ENCODE data around the gene GNAQ. TPM values are rescaled to one million over a fixed set of nuclear protein-coding genes. Genes with fewer than 3 reads are reported as not detected.
"Not testable (repeated sequence)": the region's sequence is repeated elsewhere in the genome, so short reads cannot be mapped to it uniquely, and the experiment has no call there.

GNAQ gene
- total RNA-seq, 1 experiment from 2014 or later: 0.51 TPM

DNA sequence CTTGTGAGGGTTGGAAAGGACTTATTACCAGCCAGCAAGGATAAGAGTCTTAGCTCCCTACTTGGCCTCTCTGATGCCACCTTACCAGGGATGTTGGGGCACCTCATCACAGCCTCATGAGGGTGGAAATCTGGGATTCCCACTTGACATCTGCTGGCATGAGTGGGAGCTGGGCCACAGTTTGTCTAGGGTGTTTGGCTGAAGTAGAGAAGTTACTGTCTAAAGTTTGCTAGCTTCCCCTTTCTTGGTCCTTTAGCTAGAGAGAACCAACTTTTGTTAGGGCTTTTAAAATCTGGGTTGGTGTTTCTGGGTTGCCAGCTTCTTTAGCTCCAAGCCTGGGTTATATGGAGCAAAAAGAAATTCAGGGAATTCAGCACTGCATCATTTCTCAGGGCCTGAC is 326.0 kb downstream of the GNAQ start:
- H3K9me3 ChIP-seq (ENCODE audit: low read length): no peaks in the 10 kb centered on the region
- no peak overlapping the region for H3K4me3 ChIP-seq (ENCODE audit: low read length)
- H3F3A ChIP-seq (ENCODE audit: low read length, unreplicated experiment): peaks cover 8% of the 10 kb centered on the region
- ChIA-PET POLR2A (ENCODE audit: unreplicated experiment) (no interaction called here), CTCF (no interaction called here)
- TF ChIP-seq CTCF (conservative IDR thresholded peaks at IDR 0.05; ENCODE audit: low read depth, low read length): no peak
- TF ChIP-seq EZH2 (IDR thresholded peaks at IDR 0.05; ENCODE audit: low read length, unreplicated experiment): no peak
- no peak for TF ChIP-seq EZH2phosphoT487 (IDR thresholded peaks at IDR 0.05; ENCODE audit: borderline replicate concordance, low read length)
- no peak overlapping the region for H2AFZ ChIP-seq (ENCODE audit: low read length)
- ATAC-seq (no peak), DNase-seq (no peak)
- no TSS peak for BruUV-seq (replicated peaks)
- no peaks in the 10 kb centered on the region for H4K20me1 ChIP-seq (ENCODE audit: low read length)
- peaks cover 19% of the 10 kb centered on the region for H3K4me1 ChIP-seq (ENCODE audit: insufficient read depth, low read length)
- no peak overlapping the region for H3K9ac ChIP-seq (ENCODE audit: low read length)
- no peak overlapping the region for H3K27ac ChIP-seq (ENCODE audit: low read length)
- H3K79me2 ChIP-seq (ENCODE audit: low read length): no peaks in the 10 kb centered on the region
- no peaks in the 10 kb centered on the region for H3K9me2 ChIP-seq (replicated peaks; ENCODE audit: low read length)
- no peak overlapping the region for H3K4me2 ChIP-seq (ENCODE audit: low read length)
- H3K27me3 ChIP-seq (ENCODE audit: low read length): no peaks in the 10 kb centered on the region
- no peaks in the 10 kb centered on the region for H3K36me3 ChIP-seq (ENCODE audit: low read depth, low read length)
- intact Hi-C loops (cut with micrococcal nuclease): loop anchor here (5.0 kb wide), 1 partner anchor 47 kb away; no protein-coding TSS in a partner anchor

DNA sequence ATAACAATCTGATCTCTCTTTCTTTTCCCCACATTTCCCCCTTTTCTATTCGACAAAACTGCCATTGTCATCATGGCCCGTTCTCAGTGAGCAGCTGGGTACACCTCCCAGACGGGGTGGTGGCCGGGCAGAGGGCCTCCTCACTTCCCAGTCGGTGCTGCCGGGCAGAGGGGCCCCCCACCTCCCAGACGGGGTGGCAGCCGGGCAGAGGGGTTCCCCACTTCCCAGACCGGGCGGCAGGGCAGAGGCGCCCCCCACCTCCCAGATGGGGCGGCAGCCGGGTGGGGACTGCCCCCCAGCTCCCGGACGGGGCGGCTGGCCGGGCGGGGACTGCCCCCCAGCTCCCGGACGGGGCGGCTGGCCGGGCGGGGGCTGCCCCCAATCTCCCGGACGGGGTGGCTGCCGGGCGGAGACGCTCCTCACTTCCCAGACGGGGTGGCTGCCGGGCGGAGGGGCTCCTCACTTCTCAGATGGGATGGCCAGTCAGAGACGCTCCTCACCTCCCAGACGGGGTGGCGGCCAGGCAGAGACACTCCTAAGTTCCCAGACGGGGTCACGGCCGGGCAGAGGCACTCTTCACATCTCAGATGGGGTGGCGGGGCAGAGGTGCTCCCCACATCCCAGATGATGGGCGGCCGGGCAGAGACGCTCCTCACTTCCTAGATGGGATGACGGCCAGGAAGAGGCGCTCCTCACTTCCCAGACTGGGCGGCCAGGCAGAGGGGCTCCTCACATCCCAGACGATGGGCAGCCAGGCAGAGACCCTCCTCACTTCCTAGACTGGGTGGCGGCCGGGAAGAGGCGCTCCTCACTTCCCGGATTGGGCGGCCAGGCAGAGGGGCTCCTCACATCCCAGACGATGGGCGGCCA is 328.9 kb downstream of the GNAQ start:
- intact Hi-C loops (cut with micrococcal nuclease); H3K4me2 ChIP-seq (ENCODE audit: low read length); H3K9me3 ChIP-seq (ENCODE audit: low read length); H4K20me1 ChIP-seq (ENCODE audit: low read length); H3K27me3 ChIP-seq (ENCODE audit: low read length); H3F3A ChIP-seq (ENCODE audit: low read length, unreplicated experiment); H3K4me1 ChIP-seq (ENCODE audit: insufficient read depth, low read length); ATAC-seq; H3K9me2 ChIP-seq (replicated peaks; ENCODE audit: low read length); H2AFZ ChIP-seq (ENCODE audit: low read length); H3K79me2 ChIP-seq (ENCODE audit: low read length); H3K27ac ChIP-seq (ENCODE audit: low read length); POLR2A ChIA-PET (ENCODE audit: unreplicated experiment); H3K9ac ChIP-seq (ENCODE audit: low read length); H3K36me3 ChIP-seq (ENCODE audit: low read depth, low read length); DNase-seq; CTCF ChIA-PET; BruUV-seq (replicated peaks); H3K4me3 ChIP-seq (ENCODE audit: low read length): not testable (repeated sequence)

DNA sequence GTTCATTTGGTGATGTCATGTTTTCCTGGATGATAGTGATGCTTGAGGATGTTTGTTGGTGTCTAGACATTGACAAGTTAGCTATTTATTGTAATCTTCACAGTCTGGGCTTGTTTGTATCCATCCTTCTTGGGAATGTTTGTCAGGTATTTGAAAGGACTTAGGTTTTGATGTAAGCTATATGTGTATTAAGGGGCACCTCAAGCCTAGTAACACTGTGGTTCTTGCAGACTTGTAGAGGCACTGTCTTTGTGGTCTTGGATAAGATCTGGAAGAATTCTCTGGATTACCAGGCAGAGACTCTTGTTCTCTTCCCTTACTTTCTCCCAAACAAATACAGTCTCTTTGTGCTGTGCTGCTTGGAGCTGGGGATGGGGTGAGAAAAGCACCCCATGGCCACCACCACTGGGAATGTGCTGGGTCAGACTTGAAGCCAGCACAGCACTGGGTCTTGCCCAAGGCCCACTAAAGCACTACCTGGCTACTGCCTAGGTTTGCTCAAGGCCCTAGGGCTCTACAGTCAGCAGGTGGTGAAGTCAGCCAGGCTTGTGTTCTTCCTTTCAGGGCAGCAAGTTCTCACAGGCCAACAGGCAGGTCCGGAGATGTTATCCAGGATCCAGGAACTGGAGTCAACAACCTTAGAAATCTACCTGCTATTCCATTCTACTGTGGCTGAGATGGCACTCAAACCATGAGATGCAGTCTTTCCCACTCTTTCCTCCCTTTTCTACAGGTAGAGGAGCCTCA is 334.2 kb downstream of the GNAQ start:
- H4K20me1 ChIP-seq (ENCODE audit: low read length): no peaks in the 10 kb centered on the region
- no peaks in the 10 kb centered on the region for H3F3A ChIP-seq (ENCODE audit: low read length, unreplicated experiment)
- no peak for ATAC-seq
- BruUV-seq (replicated peaks): no TSS peak
- H3K4me3 ChIP-seq (ENCODE audit: low read length): no peak overlapping the region
- H3K4me2 ChIP-seq (ENCODE audit: low read length): no peak overlapping the region
- DNase-seq: no peak
- intact Hi-C loops (cut with micrococcal nuclease): no loop called here
- H3K27me3 ChIP-seq (ENCODE audit: low read length): no peaks in the 10 kb centered on the region
- no peak overlapping the region for H3K9ac ChIP-seq (ENCODE audit: low read length)
- TF ChIP-seq EZH2phosphoT487 (IDR thresholded peaks at IDR 0.05; ENCODE audit: borderline replicate concordance, low read length): no peak
- TF ChIP-seq EZH2 (IDR thresholded peaks at IDR 0.05; ENCODE audit: low read length, unreplicated experiment): no peak
- TF ChIP-seq CTCF (conservative IDR thresholded peaks at IDR 0.05; ENCODE audit: low read depth, low read length): no peak
- H2AFZ ChIP-seq (ENCODE audit: low read length): no peak overlapping the region
- ChIA-PET POLR2A (ENCODE audit: unreplicated experiment) (no interaction called here), CTCF (no interaction called here)
- H3K27ac ChIP-seq (ENCODE audit: low read length): no peak overlapping the region
- no peaks in the 10 kb centered on the region for H3K36me3 ChIP-seq (ENCODE audit: low read depth, low read length)
- no peaks in the 10 kb centered on the region for H3K9me3 ChIP-seq (ENCODE audit: low read length)
- no peaks in the 10 kb centered on the region for H3K9me2 ChIP-seq (replicated peaks; ENCODE audit: low read length)
- no peaks in the 10 kb centered on the region for H3K4me1 ChIP-seq (ENCODE audit: insufficient read depth, low read length)
- H3K79me2 ChIP-seq (ENCODE audit: low read length): no peaks in the 10 kb centered on the region

- H3K36me3 ChIP-seq (ENCODE audit: low read depth, low read length); intact Hi-C loops (cut with micrococcal nuclease); H2AFZ ChIP-seq (ENCODE audit: low read length); H4K20me1 ChIP-seq (ENCODE audit: low read length); DNase-seq; CTCF ChIA-PET; H3K4me2 ChIP-seq (ENCODE audit: low read length); H3K27me3 ChIP-seq (ENCODE audit: low read length); H3K79me2 ChIP-seq (ENCODE audit: low read length); POLR2A ChIA-PET (ENCODE audit: unreplicated experiment); H3K4me1 ChIP-seq (ENCODE audit: insufficient read depth, low read length); ATAC-seq; H3K9me3 ChIP-seq (ENCODE audit: low read length); BruUV-seq (replicated peaks); H3K9me2 ChIP-seq (replicated peaks; ENCODE audit: low read length); H3K9ac ChIP-seq (ENCODE audit: low read length); H3K4me3 ChIP-seq (ENCODE audit: low read length); H3F3A ChIP-seq (ENCODE audit: low read length, unreplicated experiment); H3K27ac ChIP-seq (ENCODE audit: low read length): not testable (repeated sequence)
Measured at GRCh38 chr9:77690723-77691122, 340.9 kb downstream of the GNAQ start.

- H3K27ac ChIP-seq (ENCODE audit: low read length); BruUV-seq (replicated peaks); H3K9ac ChIP-seq (ENCODE audit: low read length); H3K79me2 ChIP-seq (ENCODE audit: low read length); POLR2A ChIA-PET (ENCODE audit: unreplicated experiment); H2AFZ ChIP-seq (ENCODE audit: low read length); CTCF ChIA-PET; ATAC-seq; H3K4me3 ChIP-seq (ENCODE audit: low read length); H3K9me3 ChIP-seq (ENCODE audit: low read length); DNase-seq; intact Hi-C loops (cut with micrococcal nuclease); H3K4me1 ChIP-seq (ENCODE audit: insufficient read depth, low read length); H3K4me2 ChIP-seq (ENCODE audit: low read length); H3K9me2 ChIP-seq (replicated peaks; ENCODE audit: low read length); H3K36me3 ChIP-seq (ENCODE audit: low read depth, low read length); H3F3A ChIP-seq (ENCODE audit: low read length, unreplicated experiment); H4K20me1 ChIP-seq (ENCODE audit: low read length); H3K27me3 ChIP-seq (ENCODE audit: low read length): not testable (repeated sequence)
Measured at GRCh38 chr9:77690119-77690518, 341.5 kb downstream of the GNAQ start.
